GM20000 (cell line): Measurements from ENCODE around the gene GADD45G.

Source experiments
- DNase-seq: peaks from one replicate; pipeline ENCODE4 v3.0.0; 2012; ENCODE audit warnings: low spot score
- TF ChIP-seq, protein P1 (sequence below): IDR thresholded peaks from 2 replicates; pipeline ENCODE4 v1.5.1; 2012; ENCODE audit warnings: mild to moderate bottlenecking, control low read depth; ENCODE audit errors: extremely low read depth, missing control alignments

Gene GADD45G

DNA sequence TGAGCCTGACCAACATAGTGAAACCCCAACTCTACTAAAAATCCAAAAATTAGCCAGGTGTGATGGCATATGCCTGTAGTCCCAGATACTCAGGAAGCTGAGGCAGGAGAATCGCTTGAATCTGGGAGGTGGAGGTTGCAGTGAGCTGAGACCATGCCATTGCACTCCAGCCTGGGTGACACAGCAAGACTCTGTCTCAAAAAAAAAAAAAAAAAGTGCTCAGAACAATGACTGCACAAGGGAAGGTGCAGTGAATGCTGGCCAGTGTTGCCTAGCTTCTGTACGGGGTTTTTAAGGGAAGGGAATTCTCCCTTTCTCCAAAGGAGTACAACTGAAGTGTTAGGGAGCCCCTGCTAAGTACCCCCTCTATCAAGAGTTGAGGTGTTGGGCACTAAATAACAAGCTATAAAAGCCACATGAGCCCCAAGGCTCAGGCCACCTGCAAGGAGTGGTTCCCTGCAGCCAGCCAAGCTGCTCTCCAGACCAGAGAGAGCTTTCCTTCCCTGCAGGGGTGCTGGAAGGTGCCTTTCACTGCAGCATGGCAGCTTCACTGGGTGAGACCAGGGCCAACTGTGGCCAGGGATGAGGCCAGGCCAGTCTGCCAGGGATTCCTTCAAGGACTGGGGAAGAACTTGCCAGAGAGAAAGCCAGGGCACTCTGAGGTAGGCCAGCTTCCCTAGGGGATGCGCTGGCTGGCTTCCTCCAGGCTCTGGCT, 14.8 kb downstream of the GADD45G start:
- TF ChIP-seq, protein P1, sequence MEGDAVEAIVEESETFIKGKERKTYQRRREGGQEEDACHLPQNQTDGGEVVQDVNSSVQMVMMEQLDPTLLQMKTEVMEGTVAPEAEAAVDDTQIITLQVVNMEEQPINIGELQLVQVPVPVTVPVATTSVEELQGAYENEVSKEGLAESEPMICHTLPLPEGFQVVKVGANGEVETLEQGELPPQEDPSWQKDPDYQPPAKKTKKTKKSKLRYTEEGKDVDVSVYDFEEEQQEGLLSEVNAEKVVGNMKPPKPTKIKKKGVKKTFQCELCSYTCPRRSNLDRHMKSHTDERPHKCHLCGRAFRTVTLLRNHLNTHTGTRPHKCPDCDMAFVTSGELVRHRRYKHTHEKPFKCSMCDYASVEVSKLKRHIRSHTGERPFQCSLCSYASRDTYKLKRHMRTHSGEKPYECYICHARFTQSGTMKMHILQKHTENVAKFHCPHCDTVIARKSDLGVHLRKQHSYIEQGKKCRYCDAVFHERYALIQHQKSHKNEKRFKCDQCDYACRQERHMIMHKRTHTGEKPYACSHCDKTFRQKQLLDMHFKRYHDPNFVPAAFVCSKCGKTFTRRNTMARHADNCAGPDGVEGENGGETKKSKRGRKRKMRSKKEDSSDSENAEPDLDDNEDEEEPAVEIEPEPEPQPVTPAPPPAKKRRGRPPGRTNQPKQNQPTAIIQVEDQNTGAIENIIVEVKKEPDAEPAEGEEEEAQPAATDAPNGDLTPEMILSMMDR, result no peak
- no peak for DNase-seq

DNA sequence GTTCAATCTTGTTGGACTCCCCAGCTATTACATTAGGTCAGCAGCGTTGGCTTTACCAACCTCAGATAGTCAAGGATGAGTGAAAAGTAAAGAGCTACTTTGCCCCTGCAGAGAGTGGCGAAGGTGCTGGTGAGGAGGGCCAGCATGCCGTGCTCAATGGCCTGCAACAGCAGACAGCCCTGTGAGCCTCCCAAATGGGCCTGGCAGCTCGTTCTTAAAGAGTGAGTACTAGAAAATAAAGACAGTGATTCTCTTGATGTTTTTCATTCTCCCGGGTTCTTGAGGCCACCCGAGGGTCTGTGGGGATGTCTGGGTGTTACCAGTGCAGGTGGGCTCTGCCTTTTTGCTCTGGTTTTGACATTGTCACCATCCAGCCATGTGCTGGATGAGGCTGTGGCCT, 16.2 kb downstream of the GADD45G start:
- TF ChIP-seq, protein P1, result no peak
- no peak for DNase-seq

DNA sequence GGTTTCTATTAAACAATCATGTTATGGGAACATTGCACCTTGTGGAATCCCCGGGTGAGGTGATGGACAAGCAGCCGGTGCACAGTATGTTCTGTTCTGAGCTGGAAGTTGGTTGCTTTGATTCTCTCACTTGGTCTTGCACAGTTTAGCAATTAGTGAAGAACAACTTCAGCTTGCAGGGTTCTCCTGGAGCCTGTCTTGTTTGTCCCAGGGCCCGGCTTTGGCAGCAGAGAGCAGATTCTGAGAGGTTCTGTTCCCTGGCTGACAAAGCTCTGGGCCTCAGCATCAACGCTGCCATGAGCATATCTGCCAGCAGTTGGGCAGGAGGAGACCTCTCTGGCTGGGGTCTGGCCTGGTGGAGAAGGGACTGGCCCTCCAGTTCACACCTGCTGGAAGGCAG, 16.9 kb downstream of the GADD45G start:
- TF ChIP-seq, protein P1, result no peak

DNA sequence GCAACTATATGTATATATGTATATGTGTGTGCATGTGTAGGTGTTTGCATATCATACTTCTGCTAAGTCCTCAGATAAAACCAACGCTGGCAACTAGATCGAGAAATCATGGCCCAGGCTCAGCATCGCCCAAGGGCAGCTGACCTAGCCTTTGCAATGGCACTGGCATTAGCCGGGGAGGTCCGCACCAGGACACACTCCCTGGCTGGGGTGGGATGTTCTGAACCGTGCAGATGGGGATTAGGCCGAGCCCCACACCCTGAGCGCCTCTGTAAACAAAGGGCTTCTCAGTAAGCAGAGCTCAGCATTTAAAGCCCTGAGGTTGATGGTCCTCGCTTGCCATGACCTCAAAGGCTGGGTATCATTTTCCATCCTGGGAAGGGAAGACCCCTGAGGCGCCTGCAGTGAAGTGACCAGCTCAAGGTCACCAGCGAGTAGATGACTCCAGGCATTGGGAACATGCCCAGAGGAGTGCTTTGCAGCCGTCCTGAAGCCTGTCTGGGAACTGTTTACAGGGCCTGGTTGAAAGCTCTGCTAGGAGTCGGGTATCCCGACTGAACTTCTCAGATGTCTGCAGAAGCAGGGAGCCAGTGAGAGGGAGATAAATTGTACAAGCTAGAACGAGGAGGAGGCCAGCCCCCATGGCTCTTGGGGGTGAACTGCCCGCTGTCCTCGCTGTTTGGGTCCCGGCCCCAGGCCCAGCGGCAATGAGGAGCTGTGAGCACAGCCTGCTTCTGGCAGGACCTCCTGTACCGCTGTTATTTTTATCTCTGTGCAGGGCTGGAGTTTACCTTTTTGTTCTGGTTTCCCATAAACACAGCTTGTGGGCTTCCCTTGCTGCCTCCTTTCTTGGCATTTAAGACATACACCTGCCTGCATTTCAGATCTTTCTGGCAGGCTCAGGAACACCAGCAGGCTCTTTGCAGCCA, 18.4 kb downstream of the GADD45G start:
- TF ChIP-seq, protein P1, result no peak
- DNase-seq, result no peak

More for the DNA sequence above, 16.9 kb downstream of the GADD45G start:
- DNase-seq, result no peak

DNA sequence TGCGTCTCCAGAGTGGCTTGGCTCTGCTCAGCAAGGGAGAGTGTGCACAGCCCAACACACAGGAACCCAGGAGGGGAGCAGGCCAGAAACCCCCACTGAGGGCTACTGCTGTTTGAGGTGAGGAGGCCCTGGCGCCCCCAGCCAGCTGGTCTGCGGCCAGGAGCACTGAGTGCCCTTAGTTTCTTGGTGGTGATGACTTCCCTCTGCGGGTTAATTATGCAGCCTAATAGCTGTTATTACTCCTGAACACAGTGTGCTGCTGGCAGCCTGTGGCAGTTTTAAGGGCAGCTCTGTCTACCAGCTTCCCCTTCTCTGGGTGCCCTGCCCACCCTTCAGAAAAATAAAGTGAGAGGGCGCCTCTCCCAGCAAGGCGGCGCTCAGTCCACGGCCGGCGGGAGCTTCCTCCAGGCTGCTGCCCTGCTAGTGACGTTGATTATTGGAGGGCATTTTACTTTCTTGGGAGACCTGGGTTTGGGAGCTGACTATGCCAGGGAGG, 19.2 kb downstream of the GADD45G start:
- TF ChIP-seq, protein P1, result no peak
- no peak for DNase-seq

DNA sequence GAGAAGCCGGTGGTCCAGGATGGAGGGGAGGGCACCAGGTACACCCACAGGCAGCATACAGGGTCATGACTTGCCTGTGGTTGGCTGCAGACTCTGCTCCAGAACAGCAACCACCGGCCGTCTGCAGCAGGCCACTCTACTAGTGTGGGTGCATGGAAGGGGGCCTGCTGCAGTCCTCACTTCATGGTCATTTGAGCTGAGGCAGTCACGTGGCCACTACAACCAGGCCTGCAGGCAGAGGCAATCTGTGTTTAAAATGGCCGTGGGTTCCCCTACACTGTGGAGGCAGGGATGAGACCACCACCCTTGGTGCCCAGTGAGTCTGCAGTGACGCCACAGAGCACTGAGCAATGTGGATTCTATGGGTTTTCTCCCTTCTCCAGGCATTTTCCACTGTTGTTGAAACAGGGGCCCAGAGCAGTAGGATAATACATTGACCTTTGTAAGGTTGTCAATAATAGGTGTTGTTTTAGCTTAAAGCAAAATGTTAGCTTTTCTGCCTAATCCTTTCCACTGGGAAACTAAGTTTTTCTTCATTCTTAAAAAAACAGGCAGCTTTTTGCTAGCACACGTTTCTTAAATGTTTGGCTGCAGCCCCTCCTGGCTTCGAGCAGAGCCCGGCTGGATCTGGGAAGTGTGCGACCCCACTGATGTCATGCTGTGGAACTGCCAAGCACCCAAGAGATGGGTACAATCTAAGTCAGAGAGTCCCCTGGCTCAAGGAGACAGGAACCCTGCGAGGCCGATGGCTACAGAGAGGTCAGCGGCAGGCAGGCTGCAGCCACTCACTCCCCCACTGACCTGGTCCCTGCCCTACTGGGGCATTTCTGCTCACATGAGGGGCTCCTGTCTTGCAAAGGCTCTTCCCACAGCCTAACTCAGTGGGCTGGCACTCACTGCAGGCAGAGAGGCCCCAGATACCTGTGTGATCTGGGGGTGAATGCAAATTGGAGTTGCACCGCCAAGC, 21.2 kb downstream of the GADD45G start:
- TF ChIP-seq, protein P1, result no peak
- no peak for DNase-seq
